GM21576 (cell line): Measurements from ENCODE around the gene USP20.
A peak's percentile ranks its signal among the peaks of the same experiment; 100 is the strongest.
"Not testable (repeated sequence)": the region's sequence is repeated elsewhere in the genome, so short reads cannot be mapped to it uniquely, and the experiment has no call there.

ENCODE experiments used
- ATAC-seq: cut with Tn5 transposase; IDR thresholded peaks from one replicate; pipeline ENCODE4 v1.9.1; 2021; ENCODE audit warnings: mild to moderate bottlenecking, moderate library complexity; ENCODE audit not compliant: unreplicated experiment

Gene USP20

DNA sequence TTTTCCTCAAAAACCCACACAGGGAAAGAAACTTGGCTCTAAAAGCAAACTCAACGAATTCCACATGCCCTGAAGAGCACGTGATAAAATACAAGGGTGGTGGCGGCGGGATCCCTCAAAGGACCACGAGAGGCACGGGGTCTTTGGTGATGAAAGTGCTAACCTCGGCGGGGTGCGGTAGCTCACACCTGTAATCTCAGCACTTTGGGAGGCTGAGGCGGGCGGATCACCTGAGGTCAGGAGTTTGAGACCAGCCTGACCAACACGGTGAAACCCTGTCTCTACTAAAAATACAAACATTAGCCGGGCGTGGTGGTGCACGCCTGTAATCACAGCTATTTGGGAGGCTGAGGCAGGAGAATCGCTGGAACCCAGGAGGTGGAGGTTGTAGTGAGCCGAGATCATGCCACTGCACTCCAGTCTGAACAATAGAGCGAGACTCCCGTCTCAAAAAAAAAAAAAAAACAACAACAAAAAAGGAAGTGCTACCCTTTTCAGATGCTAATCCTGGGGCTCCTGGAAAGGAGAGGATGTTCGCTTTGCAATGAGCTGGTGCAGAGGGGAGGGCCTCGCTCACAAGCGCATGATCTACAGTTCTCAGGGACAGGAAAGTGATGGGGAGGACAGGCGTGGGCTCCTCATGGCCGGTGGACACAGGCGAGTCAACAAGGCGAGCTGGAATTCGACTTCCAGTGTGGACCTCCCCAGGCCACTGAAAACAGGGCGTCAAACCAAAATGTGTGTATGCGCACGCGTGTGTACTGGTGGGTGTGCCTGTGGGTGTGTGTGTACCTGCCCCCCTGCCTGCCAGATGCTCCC lies 54.1 kb downstream of the USP20 start:
- no peak for ATAC-seq

DNA sequence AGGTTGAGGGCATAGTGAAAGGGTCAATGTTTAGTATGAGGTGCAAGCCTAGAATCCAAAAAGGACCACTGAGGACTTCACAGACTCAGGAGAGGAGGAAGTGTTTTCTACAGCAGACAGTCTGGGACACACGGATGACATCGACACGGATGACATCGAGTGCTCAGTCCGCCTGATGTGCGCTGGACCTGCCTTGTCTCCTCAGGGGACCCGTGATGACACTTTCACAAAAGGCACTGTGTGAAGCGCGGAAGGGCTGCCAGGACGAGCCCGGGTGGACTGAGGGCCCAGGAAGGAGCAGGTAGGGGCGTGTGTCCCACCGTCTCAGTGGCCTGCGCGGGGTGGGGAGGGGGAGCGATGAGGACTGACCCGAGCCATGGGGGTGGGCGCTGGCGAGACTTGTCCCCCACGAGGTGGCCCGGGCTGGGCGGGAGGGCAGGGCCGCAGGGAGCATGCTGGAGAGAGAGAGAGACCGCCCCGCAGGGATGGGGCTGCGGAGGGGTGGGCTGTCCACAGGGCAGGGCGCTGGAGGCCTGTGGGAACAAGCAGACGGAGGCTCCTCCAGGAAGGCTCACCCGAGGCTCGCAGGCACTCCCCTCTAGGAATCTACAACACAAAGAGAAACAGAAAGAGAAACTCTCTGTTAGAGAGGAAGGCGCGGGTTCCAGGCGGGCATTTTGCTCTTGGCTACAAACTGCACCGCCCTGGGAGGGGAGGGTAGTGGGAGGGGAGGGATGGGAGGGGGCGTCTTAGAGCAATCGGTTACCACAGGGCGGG lies 54.9 kb downstream of the USP20 start:
- no peak for ATAC-seq

DNA sequence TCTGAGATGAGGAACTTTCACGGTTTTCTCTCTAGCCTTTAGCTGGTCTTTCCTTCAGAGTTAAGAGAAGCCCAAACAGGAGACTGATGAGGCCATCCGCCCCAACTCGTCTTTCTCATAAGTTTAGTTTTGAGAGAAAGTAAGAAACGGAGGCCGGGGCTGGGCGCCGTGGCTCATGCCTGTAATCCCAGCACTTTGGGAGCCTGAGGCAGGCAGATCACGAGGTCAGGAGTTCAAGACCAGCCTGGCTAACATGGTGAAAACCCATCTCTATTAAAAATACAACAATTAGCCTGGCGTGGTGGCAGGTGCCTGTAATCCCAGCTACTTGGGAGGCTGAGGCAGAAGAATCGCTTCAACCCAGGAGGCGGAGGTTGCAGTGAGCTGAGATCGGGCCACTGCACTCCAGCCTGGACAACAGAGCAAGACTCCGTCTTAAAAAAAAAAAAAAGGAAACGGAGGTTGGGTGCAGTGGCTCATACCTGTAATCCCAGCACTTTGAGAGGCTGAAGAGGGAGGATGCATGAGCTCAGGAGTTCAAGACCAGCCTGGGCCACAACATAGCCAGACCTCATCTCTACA lies 55.6 kb downstream of the USP20 start:
- not testable (repeated sequence) for ATAC-seq

DNA sequence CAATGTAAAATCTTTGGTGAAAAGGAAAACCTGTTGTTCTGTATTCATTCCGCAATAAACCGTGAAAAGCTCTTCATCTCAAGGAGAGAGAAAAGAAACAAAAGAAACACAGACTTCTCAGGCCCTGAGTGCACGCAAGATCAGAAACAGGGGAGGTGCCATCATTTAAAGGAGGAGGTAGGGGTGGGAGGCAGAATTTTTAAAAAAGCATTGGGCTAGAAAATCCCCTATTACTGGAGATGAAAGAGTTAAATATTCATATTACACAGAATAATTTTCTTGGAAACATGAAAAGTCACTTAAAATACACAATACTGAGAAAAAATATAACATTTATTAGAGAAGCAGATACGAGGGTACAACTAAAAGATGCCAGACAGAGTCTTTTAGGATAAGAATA lies 56.3 kb downstream of the USP20 start:
- ATAC-seq: no peak

- no peak for ATAC-seq
Observed at GRCh38 chr9:129894120-129894823, 59.0 kb downstream of the USP20 start.

DNA sequence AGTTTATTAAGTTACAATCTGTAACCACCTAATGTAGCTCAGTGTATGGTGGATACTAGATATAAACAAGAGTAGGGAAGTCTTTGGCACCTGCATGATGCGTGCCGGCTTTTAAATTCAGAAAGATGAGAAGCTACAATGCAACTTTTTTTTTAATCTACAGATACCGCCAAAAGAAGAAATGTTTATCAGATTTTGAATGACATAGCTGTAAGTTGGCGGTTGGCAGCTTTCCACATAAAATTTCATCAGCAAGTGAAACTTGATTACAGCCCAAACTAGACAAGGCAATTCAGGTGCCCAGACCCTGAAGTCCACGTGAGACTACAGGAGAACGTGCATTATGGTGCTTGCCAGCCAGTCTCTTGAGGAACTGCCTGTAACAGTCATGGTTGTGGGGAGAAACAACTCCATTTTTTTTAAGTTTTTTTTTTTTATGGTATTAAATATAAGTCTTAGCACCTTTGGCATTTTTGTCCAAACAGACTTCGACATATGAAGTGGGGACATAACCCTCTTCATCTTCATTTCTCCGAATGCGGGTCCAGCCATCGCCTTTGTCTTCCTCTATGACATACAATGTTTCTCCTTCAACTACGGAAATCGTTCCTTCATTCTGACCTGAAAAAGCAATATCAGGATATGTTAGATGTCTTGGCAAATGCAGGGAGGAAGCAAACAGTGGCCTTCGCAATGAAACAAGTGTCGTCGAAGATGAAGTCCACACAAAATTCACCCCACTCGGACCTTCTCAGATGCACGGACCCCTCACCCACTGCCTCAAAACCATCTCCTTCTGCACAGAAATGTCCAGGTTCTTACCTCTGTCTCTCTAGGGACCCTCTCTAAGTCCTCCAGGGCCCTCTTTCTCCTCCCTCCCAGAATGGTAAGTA lies 60.4 kb downstream of the USP20 start:
- ATAC-seq: no peak

GRCh38 chr9:129897263-129897662 lies 62.0 kb downstream of the USP20 start:
- ATAC-seq: no peak

- ATAC-seq: no peak
Observed at GRCh38 chr9:129898185-129898584, 62.9 kb downstream of the USP20 start.

DNA sequence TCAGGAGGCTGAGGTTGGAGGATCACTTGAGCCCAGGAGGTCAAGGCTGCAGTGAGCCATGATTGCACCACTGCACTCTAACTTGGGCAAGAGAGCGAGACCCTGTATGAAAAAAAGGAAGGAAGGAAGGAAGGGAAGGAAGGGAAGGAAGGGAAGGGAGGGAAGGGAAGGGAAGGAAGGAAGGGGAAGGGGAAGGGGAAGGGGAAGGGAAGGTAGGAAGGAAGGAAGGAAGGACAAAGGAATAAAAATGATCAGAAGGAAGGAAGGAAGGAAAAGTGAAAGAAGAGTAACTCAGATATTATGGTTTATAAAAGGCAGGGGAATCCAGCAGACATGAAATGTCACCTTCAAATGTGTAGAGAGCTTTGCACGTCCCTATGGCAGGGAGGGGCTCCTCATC lies 64.4 kb downstream of the USP20 start:
- ATAC-seq: no peak

- peak; percentile 75 for ATAC-seq
Observed at GRCh38 chr9:129900263-129901027, 65.2 kb downstream of the USP20 start.

DNA sequence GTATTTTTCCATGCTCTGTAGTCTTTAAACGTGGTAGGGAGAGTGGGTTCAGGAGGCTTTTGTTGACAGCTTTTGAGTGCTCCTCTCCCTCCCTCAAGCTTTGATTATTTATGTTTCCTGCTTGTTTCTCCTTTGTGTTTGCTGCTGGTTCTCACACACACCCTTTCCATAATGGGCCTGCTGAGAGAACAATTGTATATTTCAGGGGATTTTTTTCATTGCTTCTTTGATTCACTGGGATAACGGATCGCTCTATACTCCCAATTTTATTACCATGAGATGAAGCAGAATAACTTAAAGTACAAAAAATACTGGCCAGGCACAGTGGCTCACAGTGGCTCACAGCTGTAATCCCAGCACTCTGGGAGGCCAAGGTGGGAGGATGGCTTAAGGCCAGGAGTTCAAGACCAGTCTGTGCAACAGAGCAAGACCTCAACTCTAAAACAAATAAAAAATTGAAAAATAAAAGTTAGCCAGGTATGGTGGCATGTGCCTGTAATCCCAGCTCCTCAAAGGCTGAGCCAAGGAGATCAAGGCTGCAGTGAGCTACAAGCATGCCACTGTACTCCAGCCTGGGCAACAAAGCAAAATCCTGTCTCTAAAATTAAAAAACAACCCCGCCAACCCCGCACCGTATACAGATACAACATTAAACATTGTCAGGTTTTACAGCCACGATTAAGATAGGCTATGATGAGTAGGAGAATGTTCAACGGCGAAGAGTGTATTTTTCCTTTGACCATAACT lies 66.9 kb downstream of the USP20 start:
- ATAC-seq: no peak

DNA sequence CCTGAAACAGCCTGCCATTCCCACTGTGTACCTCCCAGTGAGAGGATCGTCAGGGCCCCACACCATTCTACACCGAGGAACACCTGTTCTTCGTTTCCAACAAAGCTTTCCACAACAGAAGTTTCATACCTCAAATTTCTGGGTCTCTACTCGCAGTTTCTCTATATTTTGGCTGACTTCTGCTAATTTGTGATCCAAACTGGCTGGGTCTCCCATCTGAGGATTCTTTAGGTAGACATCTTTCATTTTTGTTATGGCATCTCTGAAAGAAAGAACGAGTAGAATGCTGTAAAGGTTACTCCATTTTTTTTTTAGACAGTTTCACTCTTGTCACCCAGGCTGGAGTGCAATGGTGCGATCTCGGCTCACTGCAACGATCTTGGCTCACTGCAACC lies 67.5 kb downstream of the USP20 start:
- ATAC-seq: no peak

DNA sequence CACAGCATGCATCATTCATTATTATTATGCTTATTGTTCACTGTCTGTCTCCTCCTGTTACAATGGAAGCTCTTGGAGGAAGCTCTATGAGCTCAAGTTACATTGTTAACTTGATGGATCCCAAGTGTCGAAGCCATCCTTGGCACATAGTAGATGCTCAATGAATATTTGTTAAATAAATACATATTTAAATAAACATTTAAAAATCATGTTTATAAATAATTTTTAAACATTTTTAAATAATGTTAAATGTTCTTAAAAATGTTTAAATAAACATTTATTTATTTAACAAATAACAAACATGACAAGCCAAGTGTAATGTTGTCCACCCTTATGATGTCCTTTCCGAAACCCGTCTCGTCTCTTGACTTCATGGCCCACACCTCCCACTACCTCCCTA lies 69.5 kb downstream of the USP20 start:
- ATAC-seq: no peak

GRCh38 chr9:129906298-129906697 lies 71.0 kb downstream of the USP20 start:
- ATAC-seq: no peak

- no peak for ATAC-seq
Observed at GRCh38 chr9:129907201-129907600, 71.9 kb downstream of the USP20 start.

DNA sequence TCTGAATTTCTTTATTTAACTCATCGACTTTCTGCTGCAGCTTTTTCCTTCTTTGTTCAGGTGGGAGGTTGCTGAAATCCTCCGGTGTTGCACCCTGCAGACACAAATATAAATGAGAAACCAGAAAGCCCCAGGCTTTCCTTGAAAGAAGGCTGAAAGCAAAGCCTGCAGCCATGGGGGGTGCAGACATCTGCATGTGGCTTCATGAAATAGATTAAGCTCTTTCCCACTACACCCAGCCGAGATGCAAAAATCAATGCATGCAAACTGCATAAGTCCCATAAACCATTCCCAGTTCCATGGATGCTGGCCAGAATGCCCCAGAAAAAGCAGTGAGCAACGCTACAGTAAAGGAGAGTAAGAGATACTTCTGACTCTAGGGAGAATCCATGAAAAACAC lies 73.6 kb downstream of the USP20 start:
- no peak for ATAC-seq

DNA sequence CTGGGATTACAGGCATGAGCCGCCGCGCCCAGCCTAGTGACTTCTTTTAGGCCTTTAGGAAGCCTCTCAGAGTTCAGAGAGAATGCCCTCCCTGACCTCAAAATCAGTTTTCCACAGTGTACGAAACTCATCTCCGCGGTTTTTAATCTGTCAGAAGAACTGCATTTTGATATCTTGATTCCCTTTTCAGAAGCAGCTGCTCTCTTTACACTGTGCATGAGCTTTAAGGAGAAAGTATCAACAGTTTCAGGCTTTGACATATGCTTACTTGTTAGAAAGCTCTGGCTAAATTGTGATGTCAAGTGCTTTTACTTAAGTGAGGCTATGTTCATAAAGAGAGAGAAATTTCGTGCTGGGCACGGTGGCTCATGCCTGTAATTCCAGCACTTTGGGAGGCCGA lies 74.6 kb downstream of the USP20 start:
- no peak for ATAC-seq

- no peak for ATAC-seq
Observed at GRCh38 chr9:129910628-129911567, 75.6 kb downstream of the USP20 start.
